HEK293T (cell line): ENCODE data around the gene FCRLA.
"Not testable (repeated sequence)": the region's sequence is repeated elsewhere in the genome, so short reads cannot be mapped to it uniquely, and the experiment has no call there.

Experiments used
- ARNT ChIP-seq: fragments of 450-650 bp; IDR thresholded peaks from 2 replicates; pipeline ENCODE4 v1.6.1; 2017; ENCODE audit warnings: mild to moderate bottlenecking
- FOXK2 ChIP-seq: fragments of 450-650 bp; IDR thresholded peaks from 2 replicates; pipeline ENCODE4 v1.6.1; 2016; ENCODE audit warnings: mild to moderate bottlenecking
- FOXM1 ChIP-seq: fragments of 450-650 bp; IDR thresholded peaks from 2 replicates; pipeline ENCODE4 v1.6.1; 2017; ENCODE audit warnings: mild to moderate bottlenecking, borderline replicate concordance
- SP1 ChIP-seq: fragments of 450-650 bp; IDR thresholded peaks from 2 replicates; pipeline ENCODE4 v1.6.1; 2017
- SUZ12 ChIP-seq: fragments of 450-650 bp; IDR thresholded peaks from 2 replicates; pipeline ENCODE4 v1.6.1; 2016; ENCODE audit warnings: mild to moderate bottlenecking
- ZNF384 ChIP-seq: fragments of 450-650 bp; IDR thresholded peaks from 2 replicates; pipeline ENCODE4 v1.6.1; 2016

- not testable (repeated sequence) for TF ChIP-seq FOXK2, FOXM1, ARNT, SUZ12, SP1, ZNF384
Measured at GRCh38 chr1:161661660-161662311, 45.2 kb upstream of the FCRLA start.
